Measurements from ENCODE around the gene XIRP2.

Gene XIRP2

DNA sequence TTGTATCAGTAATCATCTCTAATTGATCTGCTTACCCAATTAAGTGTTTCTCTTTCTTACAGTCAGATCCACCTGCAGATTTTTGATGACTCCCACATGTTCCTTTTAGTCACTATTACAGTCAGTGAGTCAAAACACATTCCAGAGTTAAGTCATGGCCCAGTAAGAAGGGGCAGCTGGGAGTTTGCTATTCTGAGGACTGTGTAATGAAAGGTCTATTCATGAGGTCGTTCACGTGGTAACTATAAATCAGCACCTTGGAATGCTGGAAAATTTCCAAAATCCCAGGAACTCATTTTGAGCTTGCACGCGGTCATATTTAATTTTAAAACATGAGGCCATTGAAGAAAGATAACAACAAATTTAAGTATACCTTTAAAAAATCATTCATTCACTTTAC is 252.5 kb downstream of the XIRP2 start:
- peak; percentile 93 for DNase-seq

DNA sequence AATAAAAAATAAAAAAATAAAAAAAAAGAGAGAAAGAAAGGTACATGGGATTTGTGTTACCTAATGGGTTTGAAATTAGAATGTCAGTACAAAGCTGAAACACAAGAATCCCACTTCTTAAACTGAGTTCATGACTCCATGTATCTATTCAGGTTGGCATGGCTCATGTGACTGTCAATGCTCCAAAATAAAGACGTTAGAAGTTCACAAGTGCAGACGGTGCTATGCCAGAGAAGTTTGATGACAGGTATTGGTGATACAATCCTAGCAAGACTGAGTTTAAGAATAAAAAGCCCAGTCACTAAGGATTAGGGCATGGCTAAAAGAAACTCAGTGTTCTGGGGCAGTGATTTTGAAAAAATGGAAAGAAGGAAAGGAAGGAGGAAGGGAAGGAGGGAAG is 254.3 kb downstream of the XIRP2 start:
- no peak for DNase-seq

DNA sequence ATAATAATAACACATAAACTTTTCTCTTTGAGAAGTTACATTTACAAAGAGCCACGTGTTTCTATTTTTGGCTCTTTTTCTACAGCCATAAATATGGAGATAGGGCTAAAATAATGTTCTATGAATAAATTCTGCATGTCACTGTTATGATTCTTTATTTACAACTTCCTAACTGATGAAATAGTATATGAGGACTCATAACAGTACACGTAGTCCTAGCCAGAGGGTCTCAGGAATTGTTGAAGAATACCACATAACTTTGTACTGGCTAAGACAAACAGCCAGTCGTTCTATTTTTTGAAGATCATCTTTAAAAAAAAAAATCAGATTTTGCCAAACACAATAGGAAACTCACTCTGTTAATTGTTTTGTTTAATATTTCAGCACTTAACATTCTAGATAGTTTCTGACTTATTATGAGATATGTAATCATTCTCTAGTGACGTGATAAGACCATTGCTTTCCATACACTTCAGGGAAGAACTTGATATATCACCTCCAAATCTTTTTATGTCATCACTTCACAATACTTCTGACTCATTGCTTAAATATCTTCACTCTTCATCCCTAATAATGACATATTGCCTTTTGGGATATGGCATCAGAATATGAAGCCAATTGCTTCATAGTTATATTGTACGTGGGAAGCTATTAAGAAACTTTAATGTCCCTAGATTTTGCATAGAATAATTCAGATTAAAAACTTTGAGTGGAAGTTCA is 256.1 kb downstream of the XIRP2 start:
- no peak for DNase-seq

DNA sequence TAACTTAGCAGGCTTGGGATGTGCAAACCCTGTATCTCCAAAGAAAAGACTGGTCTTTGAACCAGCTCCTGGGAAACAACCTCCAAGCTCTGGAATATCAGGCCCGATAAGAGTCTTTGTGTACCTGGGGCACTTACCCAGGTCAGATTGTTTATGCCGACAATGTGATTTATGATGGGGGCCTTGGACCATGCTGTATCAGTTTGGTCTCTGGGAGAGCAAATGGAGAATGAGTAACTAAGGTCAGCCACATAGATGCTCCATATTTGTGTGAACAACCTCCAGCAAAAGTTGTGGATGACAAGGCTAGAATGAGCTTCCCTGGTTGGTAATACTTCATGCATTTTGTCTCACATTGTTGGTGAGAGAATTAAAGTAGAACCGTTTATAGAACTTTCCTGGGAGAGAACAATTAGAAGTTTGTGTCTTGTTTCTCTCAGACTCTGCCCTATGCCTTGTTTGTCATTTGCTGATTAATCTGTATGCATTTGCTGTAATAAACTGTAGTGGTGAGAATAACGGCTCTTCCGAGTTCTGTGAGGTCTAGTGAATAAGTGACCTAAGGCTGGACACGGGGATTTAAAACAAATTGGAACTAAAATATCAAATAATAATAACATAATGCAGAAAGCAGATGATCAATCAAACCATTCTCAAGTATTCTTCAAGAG is 259.1 kb downstream of the XIRP2 start:
- DNase-seq = no peak

DNA sequence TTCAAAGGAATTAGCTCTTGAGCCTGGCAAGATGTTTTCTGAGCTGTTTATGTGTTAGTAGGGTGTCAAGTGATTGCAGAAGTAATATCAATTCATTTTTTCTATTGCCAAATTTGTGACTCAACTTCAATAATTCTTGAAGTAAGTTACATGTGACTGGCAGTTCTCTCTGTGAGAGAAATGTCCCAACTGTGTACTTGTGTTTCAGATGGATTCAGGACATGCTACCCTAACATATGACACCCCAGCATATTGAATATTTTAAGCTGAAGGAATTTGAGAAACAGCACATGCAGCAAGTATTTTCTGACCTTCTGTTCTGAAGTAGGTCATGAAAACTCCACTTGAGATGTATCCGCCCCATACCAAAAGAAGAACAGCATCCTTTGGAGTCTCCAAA is 263.6 kb downstream of the XIRP2 start:
- DNase-seq = no peak

DNA sequence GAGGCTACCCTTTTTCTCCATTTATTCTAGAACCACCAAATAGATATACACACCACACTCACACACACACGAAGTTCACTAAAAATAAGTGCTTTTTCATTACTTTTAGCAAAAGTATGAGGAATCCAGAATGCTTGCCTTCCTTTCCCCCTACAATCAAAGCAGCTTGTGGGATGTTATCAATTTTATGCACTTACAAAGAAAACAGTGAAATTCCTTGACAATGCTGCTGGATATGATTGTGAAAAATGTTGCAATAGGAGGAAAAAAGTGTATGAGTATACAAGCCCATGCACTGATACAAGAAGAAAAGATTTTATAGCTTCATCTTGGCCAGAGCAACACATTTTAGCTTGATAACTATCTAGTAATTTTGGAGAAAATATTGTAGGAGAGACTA is 269.2 kb downstream of the XIRP2 start:
- DNase-seq = no peak

DNA sequence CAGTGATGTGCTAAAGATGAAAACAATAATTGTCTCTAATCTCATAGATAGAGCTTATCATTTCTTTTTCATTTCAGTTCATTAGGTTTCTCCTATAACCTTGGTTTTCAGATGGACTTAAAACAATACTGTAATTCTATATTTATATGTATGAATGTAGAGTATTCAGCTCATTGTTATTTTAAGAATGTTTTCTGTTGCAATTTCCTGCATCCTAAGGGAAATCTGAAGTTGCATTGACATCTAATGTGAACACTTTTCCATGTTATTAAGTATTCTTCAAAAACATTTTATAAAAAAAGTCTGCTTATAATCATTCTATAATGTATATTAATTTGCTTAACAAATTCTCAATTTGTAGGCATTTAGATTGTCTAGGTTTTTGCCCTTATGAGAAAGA is 288.9 kb downstream of the XIRP2 start:
- no peak for DNase-seq

DNA sequence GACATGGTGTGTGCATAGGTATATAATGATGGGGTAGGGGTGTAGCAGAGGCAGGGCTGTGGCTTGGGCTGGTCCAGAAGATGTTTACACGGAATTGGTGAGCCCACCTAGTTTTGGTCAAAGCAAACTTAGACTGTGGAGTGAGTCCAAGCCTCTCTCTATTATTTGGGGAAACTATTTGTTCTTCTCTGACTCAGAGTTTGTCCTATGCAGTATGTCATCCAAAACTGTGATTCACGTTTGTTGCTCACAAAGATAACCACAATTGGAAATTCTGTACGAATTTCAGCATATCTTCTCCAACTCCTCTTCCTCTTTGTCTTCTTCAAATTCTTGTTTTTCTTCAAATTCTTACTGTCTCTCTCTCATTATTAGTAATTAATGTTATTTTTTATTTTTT is 292.9 kb downstream of the XIRP2 start:
- peak; percentile 45 for DNase-seq

DNA sequence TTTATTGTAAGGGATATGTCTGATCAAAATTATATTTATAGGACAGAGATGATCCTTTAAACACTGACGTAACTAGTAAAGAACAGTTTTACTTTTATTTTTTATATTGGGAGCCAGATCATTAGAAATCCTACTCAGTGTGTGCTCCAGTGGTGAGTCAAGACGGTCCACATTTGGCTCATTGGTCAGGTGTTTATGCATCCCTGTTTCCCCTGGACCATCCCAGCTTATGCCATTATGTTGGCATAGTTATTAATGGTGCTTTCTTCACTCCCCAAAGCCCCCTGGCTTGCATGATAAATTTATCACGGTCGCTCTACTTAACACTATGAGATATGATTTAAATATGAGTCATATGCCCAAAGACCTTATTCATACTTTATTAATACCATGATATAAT is 293.4 kb downstream of the XIRP2 start:
- no peak for DNase-seq

DNA sequence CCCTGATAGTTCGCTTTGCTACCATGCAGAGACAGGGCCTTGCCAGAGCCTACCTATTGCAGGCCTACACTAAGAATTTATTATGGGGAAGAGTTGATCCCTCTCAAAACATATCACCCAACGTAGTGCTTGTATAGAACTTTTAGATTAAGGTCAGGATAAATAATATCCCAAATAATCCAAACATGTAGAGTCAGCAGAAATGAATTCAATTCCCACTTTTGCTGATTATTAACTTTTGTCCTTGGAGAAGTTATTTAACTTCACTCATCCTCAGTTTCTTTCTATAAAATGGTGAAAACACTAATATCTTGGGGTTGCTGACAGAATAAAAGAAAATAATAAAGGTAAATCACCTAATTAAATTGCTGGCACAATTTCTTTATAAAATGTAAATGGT is 294.1 kb downstream of the XIRP2 start:
- no peak for DNase-seq

DNA sequence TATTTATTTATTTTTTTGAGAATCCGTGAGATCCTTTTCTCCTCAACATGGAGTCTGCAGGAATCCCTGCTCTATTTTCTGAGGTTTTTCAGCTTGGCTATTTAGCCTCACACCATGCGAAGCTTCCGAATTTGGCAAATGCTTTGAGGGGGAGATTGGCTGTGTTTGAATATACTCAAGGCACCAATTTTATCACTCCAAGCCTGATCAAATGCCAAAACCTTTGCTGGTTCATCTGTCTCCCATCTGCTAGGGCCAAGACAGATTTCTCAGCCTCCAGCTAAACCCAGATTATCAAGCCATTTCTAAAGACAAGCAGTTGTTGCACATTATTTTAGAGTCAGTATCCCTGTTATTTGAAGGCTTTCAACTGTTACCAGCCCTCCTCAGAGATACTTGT is 295.7 kb downstream of the XIRP2 start:
- no peak for DNase-seq

DNA sequence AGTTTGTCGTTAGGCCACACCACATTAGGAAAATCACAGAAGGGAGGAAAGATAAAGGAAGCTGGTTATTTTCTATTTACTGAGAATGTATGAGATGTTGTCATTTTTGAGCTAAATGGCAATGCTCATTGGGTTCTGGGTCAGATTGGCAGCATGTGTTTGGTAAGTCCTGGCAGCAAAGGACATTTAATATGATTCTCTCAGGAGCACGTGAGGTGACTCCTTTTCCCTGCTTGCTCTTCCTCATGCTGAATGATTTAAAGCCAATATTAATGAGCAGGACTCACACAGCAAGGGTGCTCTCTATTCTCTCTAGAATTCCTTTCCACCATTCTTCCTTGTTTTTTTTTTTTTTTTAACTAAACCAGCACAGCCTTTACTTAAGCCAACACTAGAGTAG is 298.2 kb downstream of the XIRP2 start:
- DNase-seq = no peak

DNA sequence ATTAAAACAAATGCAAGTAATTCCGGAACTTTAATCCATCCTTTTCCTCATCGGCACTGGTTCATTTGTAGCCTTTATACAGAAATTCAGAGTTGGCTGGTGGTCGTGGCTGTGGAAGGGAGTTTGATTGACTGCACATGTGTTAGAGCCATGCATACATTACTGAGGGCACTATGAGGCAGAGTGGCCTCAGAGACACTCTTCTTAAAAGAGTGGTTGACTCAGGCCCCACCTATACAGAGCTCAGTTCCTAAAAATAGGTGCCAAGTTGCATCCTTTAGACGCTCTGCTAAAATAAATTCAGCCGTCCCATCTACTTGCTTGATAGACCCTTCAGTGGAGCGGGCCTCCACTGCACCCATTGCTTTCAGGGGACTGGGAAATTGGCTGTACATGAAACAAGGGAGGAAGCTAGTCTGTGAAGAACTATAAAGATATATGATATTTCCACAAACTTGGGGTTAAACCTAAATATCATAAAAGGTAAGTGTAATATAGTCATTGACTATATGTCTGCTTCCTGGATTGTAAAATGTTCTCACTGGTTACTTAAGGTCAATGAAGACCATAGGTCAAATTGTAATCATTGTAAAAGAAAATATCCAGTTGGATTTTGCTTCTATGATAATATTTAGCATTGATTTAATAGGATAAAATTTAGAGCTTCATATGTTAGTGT is 298.9 kb downstream of the XIRP2 start:
- no peak for DNase-seq

DNA sequence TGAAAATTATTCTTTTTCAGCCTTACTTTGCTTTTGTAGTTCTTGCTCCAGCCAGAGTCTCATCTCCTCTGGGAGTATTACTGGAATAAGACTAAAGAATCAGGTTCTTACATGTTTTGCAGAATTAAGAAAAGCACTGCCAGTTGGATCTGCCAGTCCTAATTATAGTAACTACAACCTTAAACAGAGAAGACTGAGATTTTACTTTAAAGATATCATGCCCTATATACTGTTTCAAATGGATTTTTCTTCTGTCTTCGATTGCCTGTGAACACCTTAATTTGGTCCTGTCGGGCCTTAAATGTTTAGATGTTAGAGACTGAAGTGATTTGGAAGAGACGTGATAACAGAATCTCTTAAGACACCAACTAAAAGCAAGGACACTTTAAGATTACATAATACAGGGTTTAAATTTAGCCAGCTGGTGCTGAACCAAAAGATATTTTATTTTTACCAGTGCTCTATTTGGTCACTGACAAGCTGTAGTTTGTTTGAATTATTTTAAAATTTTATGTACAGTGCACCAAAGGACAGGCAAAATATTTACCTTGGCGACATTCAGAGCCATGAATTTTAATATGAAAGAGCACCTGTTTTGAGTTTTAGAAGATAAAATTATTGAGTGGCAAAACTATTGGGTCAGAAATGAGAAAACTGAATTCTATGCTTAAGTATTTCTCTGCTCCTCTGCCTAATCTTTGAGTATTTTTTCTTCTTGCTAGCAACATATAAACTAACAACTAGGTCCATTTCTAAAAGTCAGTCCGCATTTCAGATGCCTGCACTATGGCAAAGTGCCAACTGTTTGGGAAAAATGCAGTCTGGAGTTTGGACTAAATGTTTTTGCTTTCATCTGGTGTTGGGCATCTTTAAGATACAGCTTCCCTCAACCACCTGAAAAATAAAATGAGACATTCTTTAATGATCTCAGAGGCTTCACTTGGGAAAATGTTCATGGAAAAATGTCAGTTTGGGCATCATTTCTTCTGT is 300.0 kb downstream of the XIRP2 start:
- DNase-seq = no peak

DNA sequence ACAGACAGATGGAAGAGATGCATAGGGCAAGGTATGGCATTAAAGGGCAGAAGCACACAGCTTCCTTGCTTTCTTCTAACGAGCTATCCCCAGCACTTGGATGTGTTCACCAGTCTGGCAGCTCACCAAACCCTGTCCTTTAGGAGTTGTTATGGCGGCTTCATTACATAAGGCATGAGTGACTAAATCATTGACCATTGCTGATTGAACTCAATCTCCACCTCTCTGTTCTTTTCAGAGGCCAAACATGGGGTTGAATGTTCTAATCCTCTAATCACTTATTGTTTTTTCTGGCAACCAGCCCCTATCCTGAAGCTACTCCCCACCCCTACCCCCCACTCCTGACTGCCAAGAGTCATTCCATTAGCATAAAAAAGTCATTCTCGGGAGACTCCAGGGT is 301.8 kb downstream of the XIRP2 start:
- DNase-seq = no peak

DNA sequence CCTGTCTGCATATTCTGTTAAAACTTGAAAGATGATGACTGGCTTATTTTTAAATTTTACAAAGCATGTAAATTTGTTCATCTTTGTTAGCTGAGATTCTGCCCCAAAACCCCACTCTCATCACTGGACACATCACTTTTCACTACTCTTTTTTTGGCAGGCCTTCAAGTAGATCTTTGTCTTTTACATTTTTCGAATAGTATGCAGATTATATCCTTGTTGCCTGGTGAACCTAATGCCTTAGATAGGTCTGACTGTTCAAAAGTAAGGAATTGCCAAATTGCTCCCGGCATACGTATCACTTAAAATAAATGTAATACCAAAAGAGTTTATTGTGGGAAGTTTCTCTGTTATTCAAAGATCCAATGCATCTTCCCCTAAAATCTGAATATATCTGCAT is 303.3 kb downstream of the XIRP2 start:
- no peak for DNase-seq

DNA sequence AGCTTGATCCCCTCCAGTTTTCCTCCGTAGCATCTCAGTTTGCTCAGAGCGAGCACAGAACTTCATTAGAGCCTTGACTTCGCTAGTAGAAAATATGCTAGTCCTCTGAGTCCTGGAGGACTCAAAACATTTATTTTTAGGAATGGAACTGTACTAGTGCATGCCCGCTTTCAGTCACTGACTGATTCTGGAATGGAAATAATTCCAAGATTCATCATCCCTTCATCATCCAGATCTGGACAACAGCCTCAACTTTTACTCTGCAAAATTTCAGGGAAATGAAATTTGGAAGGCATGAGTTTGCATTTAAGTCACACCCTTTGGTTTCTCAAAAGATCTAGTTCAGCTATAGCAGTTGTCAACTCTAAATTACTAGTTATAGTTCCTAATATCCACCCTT is 304.6 kb downstream of the XIRP2 start:
- no peak for DNase-seq

DNA sequence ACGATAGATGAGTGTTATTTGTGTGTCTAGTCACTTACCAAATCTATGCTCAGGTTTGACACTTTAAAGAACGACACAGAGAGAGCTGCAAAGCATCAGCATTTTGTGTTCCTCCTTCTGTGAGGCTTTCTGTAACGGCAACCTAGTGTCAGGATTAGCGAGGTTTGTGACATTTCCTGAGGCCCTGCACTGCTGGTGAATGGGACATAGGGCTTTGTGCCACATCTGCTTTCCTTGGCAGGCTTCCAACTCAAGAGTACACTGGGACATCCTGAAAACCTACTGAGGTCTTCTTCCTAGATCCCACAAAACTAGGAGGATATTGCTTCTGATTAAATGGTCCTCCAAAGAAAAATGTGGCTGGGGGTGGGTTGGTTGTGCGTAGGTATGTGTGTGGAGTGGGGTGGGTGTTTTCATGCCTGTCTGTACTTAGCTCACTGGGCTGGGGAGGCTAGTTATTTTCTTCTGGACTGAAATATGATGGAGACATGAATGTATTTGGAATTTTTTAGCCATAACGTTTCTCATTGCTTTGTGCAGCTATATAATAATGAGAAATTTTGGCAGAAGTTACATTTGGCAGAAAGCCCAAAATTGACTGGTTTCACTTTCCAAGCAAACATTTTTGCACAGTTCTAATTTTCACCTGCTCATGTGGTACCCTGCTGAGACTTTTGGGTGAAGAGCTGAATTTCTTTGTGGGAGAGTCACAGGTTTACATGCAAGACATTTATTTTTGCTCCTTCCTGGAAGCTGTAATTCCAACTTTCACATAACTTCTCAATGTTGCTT is 308.4 kb downstream of the XIRP2 start:
- no peak for DNase-seq

DNA sequence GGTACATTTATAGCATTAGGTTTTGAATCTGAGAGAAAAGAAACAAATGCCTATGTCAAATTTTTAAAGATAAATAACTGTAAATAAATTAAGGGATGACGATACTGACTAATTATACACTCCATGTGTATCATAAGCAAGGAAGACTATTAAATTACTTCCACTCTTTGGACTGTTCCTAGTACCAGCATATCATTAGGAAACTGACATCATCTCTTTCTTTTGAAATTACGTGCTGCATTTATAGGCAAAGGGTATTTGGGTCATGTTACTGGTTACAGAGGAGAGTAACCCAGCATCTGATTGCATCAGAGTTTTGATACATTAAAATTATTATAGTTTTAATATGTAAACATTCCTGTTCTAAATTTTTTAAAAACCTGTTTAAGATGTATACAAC is 309.7 kb downstream of the XIRP2 start:
- no peak for DNase-seq

DNA sequence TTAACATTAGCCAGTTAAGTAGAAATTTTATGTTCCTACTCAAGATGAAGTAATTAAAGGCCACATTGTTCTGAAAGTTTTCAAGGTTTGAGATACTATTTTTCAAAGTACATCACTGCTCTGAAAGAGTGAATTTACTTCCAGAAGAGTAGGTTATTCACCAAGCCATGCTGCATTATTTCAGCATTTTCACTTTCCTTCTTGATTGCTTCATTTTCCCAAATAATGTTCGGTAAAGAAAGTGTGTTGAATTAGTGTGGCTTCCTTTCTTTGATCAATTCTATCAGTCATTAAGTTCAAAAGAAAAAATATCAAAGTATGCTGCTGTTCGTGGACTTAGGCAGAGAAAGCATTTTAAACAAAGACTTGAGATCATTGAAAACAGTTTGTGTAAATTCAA is 310.3 kb downstream of the XIRP2 start:
- DNase-seq = no peak

DNA sequence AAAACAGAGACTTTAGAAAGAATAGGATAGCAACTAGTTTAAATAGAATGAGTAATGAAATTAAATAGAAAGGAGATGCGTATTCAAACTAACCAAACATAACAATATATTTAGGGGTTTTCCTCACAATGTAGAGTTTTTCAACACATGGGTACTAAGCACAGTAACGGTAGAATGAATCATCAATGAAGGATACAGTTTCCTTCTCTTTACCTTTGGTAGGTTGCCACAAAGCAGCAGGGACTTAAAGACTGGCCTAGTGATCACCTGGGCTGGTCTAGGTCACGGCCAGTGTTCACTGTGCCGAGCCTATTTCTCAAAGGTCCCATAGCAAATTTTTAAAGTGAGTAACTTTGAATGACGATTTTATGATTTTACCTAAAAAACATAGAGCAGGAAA is 311.7 kb downstream of the XIRP2 start:
- no peak for DNase-seq

DNA sequence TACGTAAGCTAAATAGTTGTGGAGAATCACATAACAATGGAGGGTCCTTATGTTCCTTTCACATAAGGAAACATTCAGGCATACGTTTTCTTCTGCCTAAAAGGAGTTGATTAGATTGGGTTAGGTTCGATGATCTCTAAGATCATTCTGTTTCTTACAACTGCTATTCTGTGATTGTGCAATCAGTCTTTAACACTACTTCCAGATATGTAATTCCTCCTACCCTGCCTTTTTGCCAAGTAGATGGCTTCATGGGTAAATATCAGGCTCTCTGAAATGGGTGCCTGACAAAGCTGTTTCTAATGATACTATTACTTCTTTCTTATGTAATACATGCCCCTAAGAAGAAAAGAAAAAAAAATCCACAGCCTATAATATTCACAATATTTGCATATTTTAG is 321.5 kb downstream of the XIRP2 start:
- DNase-seq = no peak
